CD14-positive monocyte (primary cell): ENCODE results near the gene STARD8. TPM values are rescaled to one million over a fixed set of nuclear protein-coding genes. Genes with fewer than 3 reads are reported as not detected.

Source experiments
- DNase-seq, 3 donors: peaks; one replicate each; pipeline ENCODE4 v3.0.0-alpha.2; 2011 to 2022
- H2AFZ ChIP-seq: 2 replicates; pipeline ENCODE4 v1.6.0; 2012; ENCODE audit warnings: mild to moderate bottlenecking, low read depth, low read length, inconsistent platforms; ENCODE audit not compliant: insufficient read depth, poor library complexity, severe bottlenecking
- H3K27ac ChIP-seq, 2 donors: 1 replicate in 1 of 2; 2 replicates in 1 of 2; pipeline ENCODE4 v1.5.1; 2012 to 2013; ENCODE audit warnings: low read length in 2 of 2, control low read depth in 1 of 2, inconsistent platforms in 1 of 2, low read depth in 1 of 2, mild to moderate bottlenecking in 1 of 2
- H3K27me3 ChIP-seq, 2 donors: one replicate each; pipeline versions ENCODE4 v1.6.0 to v1.6.1; 2011 to 2013; ENCODE audit warnings: low read length in 2 of 2; ENCODE audit not compliant: control insufficient read depth in 2 of 2, insufficient read depth in 2 of 2
- H3K36me3 ChIP-seq, 2 donors: replicated peaks in 1 of 2; 1 replicate in 1 of 2; 2 replicates in 1 of 2; pipeline versions ENCODE4 v1.5.1 to v1.6.1; 2012 to 2013; ENCODE audit warnings: low read length in 2 of 2, control low read depth in 1 of 2, inconsistent platforms in 1 of 2, mild to moderate bottlenecking in 1 of 2; ENCODE audit not compliant: insufficient read depth in 2 of 2, control insufficient read depth in 1 of 2
- H3K4me1 ChIP-seq, 2 donors: 1 replicate in 1 of 2; 2 replicates in 1 of 2; pipeline versions ENCODE4 v1.5.1 to v1.6.1; 2012 to 2013; ENCODE audit warnings: low read length in 2 of 2, control low read depth in 1 of 2, inconsistent platforms in 1 of 2, mild to moderate bottlenecking in 1 of 2, moderate library complexity in 1 of 2; ENCODE audit not compliant: insufficient read depth in 2 of 2, control insufficient read depth in 1 of 2
- H3K4me2 ChIP-seq: replicated peaks from 2 replicates; pipeline ENCODE3; 2012; ENCODE audit warnings: low read length, moderate library complexity, mild to moderate bottlenecking; ENCODE audit not compliant: poor library complexity, severe bottlenecking; ENCODE audit errors: extremely low read depth
- H3K4me3 ChIP-seq, 3 experiments: fragments of 200-600 bp in 1 of 3; sonication (generic) in 1 of 3; replicated peaks in 1 of 3; 1 replicate in 2 of 3; 2 replicates in 1 of 3; pipeline ENCODE4 v1.5.1; 2011 to 2013; ENCODE audit warnings: low read length in 3 of 3, mild to moderate bottlenecking in 3 of 3, control low read depth in 2 of 3, low read depth in 2 of 3, inconsistent platforms in 1 of 3, moderate library complexity in 1 of 3
- H3K79me2 ChIP-seq: 2 replicates; pipeline ENCODE4 v1.6.0; 2012; ENCODE audit warnings: mild to moderate bottlenecking, control low read depth, inconsistent platforms, low read length, moderate library complexity; ENCODE audit not compliant: insufficient read depth
- H3K9ac ChIP-seq: 2 replicates; pipeline ENCODE4 v1.6.0; 2017; ENCODE audit warnings: low read length, mild to moderate bottlenecking; ENCODE audit not compliant: insufficient read depth, poor library complexity, severe bottlenecking
- H3K9me3 ChIP-seq, 2 donors: replicated peaks in 1 of 2; 1 replicate in 1 of 2; 2 replicates in 1 of 2; pipeline versions ENCODE4 v1.5.1 to v1.6.1; 2012 to 2013; ENCODE audit warnings: low read length in 2 of 2, control low read depth in 1 of 2; ENCODE audit not compliant: control insufficient read depth in 1 of 2, insufficient read depth in 1 of 2
- H4K20me1 ChIP-seq: 2 replicates; pipeline ENCODE4 v1.6.0; 2012; ENCODE audit warnings: mild to moderate bottlenecking, low read length, control low read depth, moderate library complexity; ENCODE audit not compliant: insufficient read depth
- H3K27ac Mint-ChIP-seq, 7 donors: one replicate each; pipeline ENCODE4 v1.8.0; 2020; ENCODE audit warnings: mild to moderate bottlenecking in 7 of 7, mixed read lengths in 7 of 7, moderate library complexity in 6 of 7, inconsistent platforms in 2 of 7
- H3K27me3 Mint-ChIP-seq, 3 donors: one replicate each; pipeline ENCODE4 v1.8.0; 2021 to 2022; ENCODE audit warnings: low read depth in 3 of 3, mild to moderate bottlenecking in 3 of 3, mixed read lengths in 3 of 3, moderate library complexity in 3 of 3, inconsistent platforms in 1 of 3
- H3K36me3 Mint-ChIP-seq, 2 donors: one replicate each; pipeline ENCODE4 v1.8.0; 2020; ENCODE audit warnings: mixed read lengths in 2 of 2, inconsistent platforms in 1 of 2, mild to moderate bottlenecking in 1 of 2
- H3K4me1 Mint-ChIP-seq: one replicate; pipeline ENCODE4 v1.8.0; 2020; ENCODE audit warnings: mild to moderate bottlenecking, mixed read lengths
- H3K4me3 Mint-ChIP-seq, 2 donors: one replicate each; pipeline ENCODE4 v1.8.0; 2020; ENCODE audit warnings: mild to moderate bottlenecking in 2 of 2, mixed read lengths in 2 of 2, moderate library complexity in 1 of 2
- H3K9me3 Mint-ChIP-seq, 7 donors: one replicate each; pipeline ENCODE4 v1.8.0; 2020 to 2022; ENCODE audit warnings: mixed read lengths in 7 of 7, mild to moderate bottlenecking in 6 of 7, moderate library complexity in 6 of 7, inconsistent platforms in 2 of 7
- WGBS: methylation state at CpG from one replicate; pipeline ENCODE4 v1.1.5; 2013; ENCODE audit warnings: missing lambda C conversion rate; ENCODE audit not compliant: insufficient coverage; 5-methylcytosine and 5-hydroxymethylcytosine counted together
- intact Hi-C, 2 donors: fragments of 100-400 bp; cut with micrococcal nuclease; formaldehyde crosslinking; loops; one replicate each; pipeline versions ENCODE4 v1.15.0 to v1.15.1; 2023
- polyA plus RNA-seq, 3 donors: library from polyadenylated mRNA; depleted of rRNA in 1 of 3; unstranded in 2 of 3; stranded (reverse) in 1 of 3; fragments of 300-500 nt in 2 of 3; fragments of >200 nt in 1 of 3; fragmentation: Illumina TruSeq in 2 of 3; gene quantifications; 1 replicate in 2 of 3; 2 replicates in 1 of 3; pipeline ENCODE4 v1.2.3, GENCODE V29; 2012 to 2021
- TF ChIP-seq, protein P1 (sequence below): fragments of 200-600 bp; IDR thresholded peaks from one replicate; pipeline ENCODE4 v1.8.0; 2022; ENCODE audit warnings: antibody characterized with exemption, mild to moderate bottlenecking

STARD8 gene
- polyA plus RNA-seq, 3 donors: 1.2 to 4.1 (median 1.7) TPM

DNA sequence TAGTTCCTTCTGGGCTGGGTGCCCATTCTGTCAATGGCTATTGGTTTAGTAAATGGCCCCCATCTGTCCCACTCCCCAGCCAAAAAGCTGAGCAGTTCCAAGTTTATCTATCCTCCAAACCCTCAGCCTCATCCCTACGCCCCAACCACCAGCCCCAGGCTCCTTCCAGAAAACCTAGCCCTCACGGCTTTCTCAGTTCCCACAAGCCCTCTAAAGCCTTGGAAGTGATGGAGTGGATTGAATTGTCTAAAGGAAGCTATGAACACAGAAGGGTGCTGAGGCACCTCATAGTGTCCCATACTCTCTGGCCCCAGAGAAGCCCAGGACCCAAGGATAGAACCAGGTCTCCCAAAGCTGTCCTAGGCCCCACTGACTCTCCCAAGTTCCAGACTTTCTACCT lies 105.8 kb downstream of the STARD8 start:
- H4K20me1 ChIP-seq: no peaks in the 10 kb centered on the region
- no peaks in the 10 kb centered on the region for H3K36me3 ChIP-seq
- peaks cover 0 to 7% (median 0%) of the 10 kb centered on the region in 7 donors for H3K9me3 Mint-ChIP-seq
- no peaks in the 10 kb centered on the region for H3K4me1 Mint-ChIP-seq
- H3K27ac ChIP-seq: no peak overlapping the region
- no peaks in the 10 kb centered on the region for H3K27me3 ChIP-seq
- no peak overlapping the region for H3K9ac ChIP-seq
- no peak overlapping the region for H3K27ac Mint-ChIP-seq
- H3K4me2 ChIP-seq: no peak overlapping the region
- no peaks in the 10 kb centered on the region for H3K4me1 ChIP-seq
- H3K9me3 ChIP-seq: no peaks in the 10 kb centered on the region
- H3K79me2 ChIP-seq: no peaks in the 10 kb centered on the region
- TF ChIP-seq, protein P1, sequence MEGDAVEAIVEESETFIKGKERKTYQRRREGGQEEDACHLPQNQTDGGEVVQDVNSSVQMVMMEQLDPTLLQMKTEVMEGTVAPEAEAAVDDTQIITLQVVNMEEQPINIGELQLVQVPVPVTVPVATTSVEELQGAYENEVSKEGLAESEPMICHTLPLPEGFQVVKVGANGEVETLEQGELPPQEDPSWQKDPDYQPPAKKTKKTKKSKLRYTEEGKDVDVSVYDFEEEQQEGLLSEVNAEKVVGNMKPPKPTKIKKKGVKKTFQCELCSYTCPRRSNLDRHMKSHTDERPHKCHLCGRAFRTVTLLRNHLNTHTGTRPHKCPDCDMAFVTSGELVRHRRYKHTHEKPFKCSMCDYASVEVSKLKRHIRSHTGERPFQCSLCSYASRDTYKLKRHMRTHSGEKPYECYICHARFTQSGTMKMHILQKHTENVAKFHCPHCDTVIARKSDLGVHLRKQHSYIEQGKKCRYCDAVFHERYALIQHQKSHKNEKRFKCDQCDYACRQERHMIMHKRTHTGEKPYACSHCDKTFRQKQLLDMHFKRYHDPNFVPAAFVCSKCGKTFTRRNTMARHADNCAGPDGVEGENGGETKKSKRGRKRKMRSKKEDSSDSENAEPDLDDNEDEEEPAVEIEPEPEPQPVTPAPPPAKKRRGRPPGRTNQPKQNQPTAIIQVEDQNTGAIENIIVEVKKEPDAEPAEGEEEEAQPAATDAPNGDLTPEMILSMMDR: no peak
- peaks cover 0 to 5% (median 2%) of the 10 kb centered on the region in 3 donors for H3K27me3 Mint-ChIP-seq
- no CpG with 5 or more reads among the region's 2 CpGs for WGBS
- intact Hi-C loops: no loop called here
- no peaks in the 10 kb centered on the region for H3K36me3 Mint-ChIP-seq
- DNase-seq: no peak
- H3K4me3 ChIP-seq: no peak overlapping the region
- H3K4me3 Mint-ChIP-seq: no peak overlapping the region
- H2AFZ ChIP-seq: no peak overlapping the region

DNA sequence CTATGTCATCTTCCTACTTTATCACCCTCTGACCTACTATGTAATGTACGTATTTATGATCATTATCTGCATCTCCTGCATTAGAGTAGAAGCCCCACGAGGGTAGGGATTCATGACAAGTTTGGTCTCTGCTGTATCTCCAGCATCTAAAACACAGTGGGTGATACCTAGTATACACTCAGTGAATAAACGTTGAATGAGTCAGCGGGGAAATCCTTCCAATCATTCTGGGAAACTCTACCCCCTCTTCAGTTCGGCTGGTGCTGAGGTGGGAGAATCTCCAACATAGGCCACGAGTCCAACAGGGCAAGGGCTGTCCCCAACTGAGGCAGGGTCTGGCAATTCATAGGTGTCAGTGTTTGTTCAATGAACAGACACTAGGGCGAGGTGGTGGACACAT lies 106.9 kb downstream of the STARD8 start:
- no peak overlapping the region for H3K4me3 ChIP-seq
- no peak for DNase-seq
- no peaks in the 10 kb centered on the region for H3K4me1 ChIP-seq
- no peaks in the 10 kb centered on the region for H3K36me3 Mint-ChIP-seq
- WGBS: 83% methylated on average over 1 of the region's 7 CpGs
- no peaks in the 10 kb centered on the region for H3K4me1 Mint-ChIP-seq
- H3K9me3 ChIP-seq: no peaks in the 10 kb centered on the region
- no peak overlapping the region for H2AFZ ChIP-seq
- no peaks in the 10 kb centered on the region for H3K79me2 ChIP-seq
- H3K9ac ChIP-seq: no peak overlapping the region
- H3K36me3 ChIP-seq: no peaks in the 10 kb centered on the region
- H3K9me3 Mint-ChIP-seq: peaks cover 0 to 7% (median 0%) of the 10 kb centered on the region in 7 donors
- peaks cover 2 to 4% (median 3%) of the 10 kb centered on the region in 3 donors for H3K27me3 Mint-ChIP-seq
- no peaks in the 10 kb centered on the region for H4K20me1 ChIP-seq
- H3K4me2 ChIP-seq: no peak overlapping the region
- no peak overlapping the region for H3K4me3 Mint-ChIP-seq
- no peak overlapping the region for H3K27ac Mint-ChIP-seq
- intact Hi-C loops: no loop called here
- TF ChIP-seq, protein P1: no peak
- no peaks in the 10 kb centered on the region for H3K27me3 ChIP-seq
- H3K27ac ChIP-seq: no peak overlapping the region
